ENCODE results near the gene NACC2.

Gene NACC2

DNA sequence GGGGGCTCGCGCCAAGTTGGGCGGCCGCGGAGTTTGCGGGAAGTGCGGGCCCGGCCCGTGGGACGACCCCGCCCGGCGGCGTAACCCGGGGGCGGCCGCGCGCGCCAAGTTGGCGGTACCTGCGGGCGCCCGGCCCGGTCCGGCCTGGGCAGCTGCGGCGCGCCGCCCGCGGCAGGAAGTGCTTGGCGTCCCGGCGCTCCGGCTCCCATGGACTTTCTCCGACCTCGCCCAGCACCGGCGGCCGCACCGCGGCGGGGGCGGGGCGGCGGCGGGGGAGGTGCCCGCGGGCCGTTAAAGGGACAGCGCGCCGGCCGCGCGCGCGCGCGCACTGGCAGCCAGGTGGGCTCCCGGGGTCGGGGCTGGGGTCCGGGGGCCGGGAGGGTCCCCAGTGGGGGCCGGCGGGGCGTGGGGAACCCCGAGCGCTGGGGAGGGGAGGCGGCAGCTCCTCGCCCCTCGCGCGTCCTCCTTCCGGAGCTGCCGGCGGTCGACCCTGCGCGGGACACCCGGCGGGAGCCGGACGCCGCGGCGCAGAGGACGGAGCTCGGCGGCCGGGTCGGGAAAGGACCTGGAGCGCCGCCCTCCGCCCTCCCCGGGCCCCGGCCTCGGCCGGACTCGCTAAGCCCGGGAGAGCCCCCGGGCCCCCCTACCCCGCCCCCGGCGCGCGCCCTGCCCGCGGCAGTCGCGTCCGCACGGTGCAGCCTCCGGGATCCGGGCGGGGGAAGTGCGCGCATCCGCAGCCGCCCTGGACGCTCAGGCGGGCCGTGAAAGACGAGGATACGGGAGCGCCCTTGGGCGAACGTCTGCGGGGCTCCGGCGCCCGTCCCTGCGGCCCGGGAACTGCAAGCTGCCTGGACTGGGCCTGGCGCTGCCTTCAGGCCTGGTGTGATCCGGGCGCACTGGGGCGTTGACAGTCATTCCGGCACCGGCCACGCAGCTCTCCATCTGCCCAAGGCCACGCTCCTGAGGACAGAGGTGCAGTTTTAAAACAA lies at the start of gene NACC2:
TSS of gene NACC2 (minus strand) at position 220 of the 989 bp plus-strand sequence. CDS start 44,768 bp downstream, outside the sequence.
- no peak for DNase-seq (ENCODE audit: low read depth in 1 of 2, low spot score in 1 of 2)

- no peak for DNase-seq (ENCODE audit: low read depth in 1 of 2, low spot score in 1 of 2)
These were observed 49.4 kb upstream of the NACC2 start for GRCh38 chr9:136144450-136144849.

- DNase-seq (ENCODE audit: low read depth in 1 of 2, low spot score in 1 of 2): no peak
These were observed 48.3 kb upstream of the NACC2 start for GRCh38 chr9:136143215-136144001.

DNA sequence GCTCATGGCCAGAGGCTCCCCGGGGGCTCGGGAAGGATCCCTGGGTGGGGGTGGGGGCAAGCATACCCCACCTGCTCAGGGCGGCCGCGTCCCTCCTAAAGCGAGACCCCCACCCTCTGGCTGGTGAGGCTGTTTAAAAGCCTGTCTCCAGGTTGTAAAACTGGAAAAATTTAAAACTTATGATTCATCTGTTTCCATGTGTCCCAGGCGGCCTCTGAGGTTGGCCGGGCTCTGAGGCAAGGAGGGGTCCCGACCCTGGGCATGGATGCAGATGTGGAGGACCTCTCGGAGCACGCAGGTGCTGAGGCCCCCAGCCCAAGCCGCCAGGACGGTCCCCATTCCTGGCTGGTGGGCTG lies 47.7 kb upstream of the NACC2 start:
- DNase-seq (ENCODE audit: low read depth in 1 of 2, low spot score in 1 of 2): no peak

- DNase-seq (ENCODE audit: low read depth in 1 of 2, low spot score in 1 of 2): no peak
These were observed 47.3 kb upstream of the NACC2 start for GRCh38 chr9:136142414-136142796.

- no peak for DNase-seq (ENCODE audit: low read depth in 1 of 2, low spot score in 1 of 2)
These were observed 46.8 kb upstream of the NACC2 start for GRCh38 chr9:136141682-136142413.

DNA sequence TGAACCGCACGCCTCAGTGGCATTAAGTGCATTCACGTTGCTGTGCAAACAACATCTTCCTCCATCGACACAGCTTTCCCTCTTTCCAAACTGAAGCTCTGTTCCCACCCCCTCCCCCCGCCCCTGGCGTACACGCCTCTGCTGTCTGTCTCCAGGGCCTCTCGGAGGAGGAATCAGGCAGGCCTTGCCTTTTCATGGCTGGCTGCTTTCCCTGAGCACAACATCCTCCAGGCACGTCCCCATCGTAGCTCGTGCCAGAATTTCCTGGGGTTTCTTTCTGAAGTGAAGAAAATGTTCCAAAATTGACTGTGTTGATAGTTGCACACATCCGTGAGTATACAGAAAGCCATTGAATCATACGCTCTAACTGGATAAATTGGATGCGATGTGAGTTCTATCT lies 45.9 kb upstream of the NACC2 start:
- no peak for DNase-seq (ENCODE audit: low read depth in 1 of 2, low spot score in 1 of 2)

- no peak for DNase-seq (ENCODE audit: low read depth in 1 of 2, low spot score in 1 of 2)
These were observed 45.0 kb upstream of the NACC2 start for GRCh38 chr9:136140046-136140445.

- no peak for DNase-seq (ENCODE audit: low read depth in 1 of 2, low spot score in 1 of 2)
These were observed 43.5 kb upstream of the NACC2 start for GRCh38 chr9:136138566-136138965.

DNA sequence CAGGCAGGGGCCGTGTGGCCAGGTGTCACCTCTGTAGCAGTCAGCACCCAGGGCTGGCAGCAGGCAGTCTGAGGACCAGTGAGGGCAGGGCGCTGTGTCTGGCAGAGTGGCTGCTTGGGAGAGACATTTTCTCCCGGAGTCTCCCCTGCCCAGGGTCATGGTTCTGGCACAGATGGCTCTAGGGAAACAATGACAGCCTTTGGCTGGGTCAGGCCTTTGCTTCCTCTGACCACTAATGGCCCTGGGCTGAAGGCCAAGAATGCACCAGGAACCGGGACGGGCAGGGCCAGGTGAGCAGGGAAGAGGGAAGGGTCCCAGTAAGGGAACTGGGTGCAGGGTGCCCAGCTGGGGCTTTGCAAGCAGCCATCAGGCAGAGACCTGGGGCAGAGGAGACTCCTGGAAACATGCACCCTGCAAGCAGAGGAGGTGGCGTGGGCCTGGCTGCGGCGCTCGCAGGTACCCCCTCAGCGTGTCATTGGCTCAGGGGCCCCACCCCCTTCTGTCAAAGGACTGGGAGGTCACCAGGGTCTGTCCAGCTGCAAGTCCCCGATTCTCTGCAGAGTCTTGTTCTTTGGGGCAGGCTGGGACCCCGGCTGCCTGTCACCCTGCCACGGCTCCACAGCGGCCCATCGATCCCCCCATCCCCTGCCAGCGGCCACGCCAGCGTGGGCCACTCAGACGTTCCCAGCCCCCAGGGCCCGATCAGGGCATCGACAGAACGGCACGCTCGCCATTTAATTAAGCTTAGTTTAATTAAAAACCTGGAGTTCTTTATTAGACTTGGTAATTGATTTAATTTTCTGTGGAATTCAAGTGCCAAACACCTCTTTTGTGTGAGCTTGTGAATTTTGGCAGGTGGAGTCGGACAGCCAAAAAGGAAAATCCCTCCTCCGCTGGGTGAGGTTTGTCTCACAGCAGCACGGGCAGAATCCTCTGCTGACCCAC lies 42.5 kb upstream of the NACC2 start:
- no peak for DNase-seq (ENCODE audit: low read depth in 1 of 2, low spot score in 1 of 2)

GRCh38 chr9:136136127-136136925 lies 41.2 kb upstream of the NACC2 start:
- DNase-seq (ENCODE audit: low read depth in 1 of 2, low spot score in 1 of 2): no peak

DNA sequence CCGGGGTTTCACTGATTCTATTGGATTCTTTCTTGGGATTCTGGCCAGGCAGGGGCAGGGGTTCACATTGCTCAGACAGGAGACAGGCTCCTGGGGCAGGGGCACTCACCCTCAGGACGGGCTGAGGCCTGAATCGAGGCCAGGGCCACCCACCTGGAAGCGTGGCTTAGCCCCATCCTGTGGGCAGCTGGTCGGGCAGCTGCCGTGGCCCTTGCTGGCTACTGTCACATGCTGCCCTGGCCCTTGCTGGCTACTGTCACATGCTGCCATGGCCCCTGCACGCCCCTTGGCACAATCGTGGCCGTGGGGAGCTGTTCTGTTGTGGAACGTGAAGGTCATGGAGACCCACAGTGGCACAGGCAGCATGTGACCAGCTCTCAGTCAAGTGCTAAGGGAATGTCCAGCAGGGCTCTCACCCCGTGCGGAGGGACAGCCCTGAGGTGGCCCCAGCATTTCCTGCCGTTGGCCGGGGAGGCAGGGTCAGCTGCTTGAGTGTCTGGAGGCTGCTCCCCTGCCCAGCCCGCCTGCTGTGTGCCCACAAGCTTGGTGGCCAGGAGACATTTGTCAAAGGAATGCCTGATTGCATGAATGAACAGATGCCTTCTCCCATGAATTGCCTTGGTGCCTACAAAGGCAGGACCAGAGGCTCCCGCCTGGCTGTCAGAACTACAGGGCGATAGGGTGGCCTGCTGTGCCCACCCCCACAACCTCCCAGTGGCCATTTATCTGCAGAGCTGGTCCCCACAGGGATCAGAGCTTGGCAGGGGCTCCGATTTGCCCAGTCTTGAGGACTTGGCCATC lies 40.4 kb upstream of the NACC2 start:
- no peak for DNase-seq (ENCODE audit: low read depth in 1 of 2, low spot score in 1 of 2)

DNA sequence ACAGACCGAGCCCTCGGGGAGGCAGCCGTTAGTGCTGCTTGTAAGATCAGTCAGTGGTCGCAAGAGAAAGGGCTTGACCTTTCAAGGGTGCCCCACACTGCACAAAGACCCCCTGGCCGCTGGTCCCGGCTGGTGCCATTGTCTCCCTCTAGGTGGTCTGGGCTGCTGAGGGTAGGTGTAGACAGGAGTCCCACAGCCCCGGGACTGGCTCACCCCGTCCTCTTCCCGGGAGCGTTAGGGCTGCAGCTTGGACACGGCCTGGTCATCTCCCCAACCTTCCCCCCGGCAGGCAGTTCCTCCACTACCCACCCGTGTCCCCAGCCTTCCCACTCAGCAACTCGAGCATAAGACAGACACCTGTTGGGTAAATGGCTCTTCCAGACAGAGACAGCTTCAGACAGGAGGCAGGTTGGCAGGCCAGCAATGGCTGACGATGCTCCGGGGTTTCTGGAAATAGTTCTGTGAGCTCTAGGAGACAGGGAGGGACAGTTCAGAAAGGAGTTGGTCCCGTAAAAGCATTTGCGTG lies 38.9 kb upstream of the NACC2 start:
- no peak for DNase-seq (ENCODE audit: low read depth in 1 of 2, low spot score in 1 of 2)

GRCh38 chr9:136133191-136133958 lies 38.3 kb upstream of the NACC2 start:
- DNase-seq (ENCODE audit: low read depth in 1 of 2, low spot score in 1 of 2): no peak

- DNase-seq (ENCODE audit: low read depth in 1 of 2, low spot score in 1 of 2): no peak
These were observed 37.5 kb upstream of the NACC2 start for GRCh38 chr9:136132512-136133050.

GRCh38 chr9:136131629-136132511 lies 36.8 kb upstream of the NACC2 start:
- DNase-seq (ENCODE audit: low read depth in 1 of 2, low spot score in 1 of 2): no peak
